SK-N-SH treated with all-trans-retinoic acid at 6 μM for 48 hours (cell line): ENCODE results near the gene DLG2.

Experiments used
- ARNTL ChIP-seq: fragments of 450-650 bp; formaldehyde crosslinking; IDR thresholded peaks from 2 replicates; pipeline ENCODE4 v1.5.0; 2020; ENCODE audit warnings: low read depth, mild to moderate bottlenecking, moderate library complexity, borderline replicate concordance
- CREB5 ChIP-seq: fragments of 250-450 bp; sonication (Bioruptor Pico); IDR thresholded peaks from 2 replicates; pipeline ENCODE4 v1.5.1; 2020; ENCODE audit warnings: low read depth, mild to moderate bottlenecking, moderate library complexity
- CSDC2 ChIP-seq: fragments of 250-450 bp; sonication (Bioruptor Pico); IDR thresholded peaks from 2 replicates; pipeline ENCODE4 v1.5.0; 2020; ENCODE audit warnings: mild to moderate bottlenecking, moderate library complexity
- ESRRG ChIP-seq: fragments of 250-450 bp; sonication (Bioruptor Pico); IDR thresholded peaks from 2 replicates; pipeline ENCODE4 v1.6.1; 2021; ENCODE audit warnings: mild to moderate bottlenecking
- ISL1 ChIP-seq: fragments of 250-450 bp; sonication (Bioruptor Pico); IDR thresholded peaks from 2 replicates; pipeline ENCODE4 v2.1.2; 2022; ENCODE audit warnings: mild to moderate bottlenecking, moderate library complexity
- OSR1 ChIP-seq: fragments of 250-450 bp; sonication (Bioruptor Pico); IDR thresholded peaks from 2 replicates; pipeline ENCODE4 v1.8.0; 2022; ENCODE audit warnings: moderate library complexity, mild to moderate bottlenecking, inconsistent platforms
- PATZ1 ChIP-seq: fragments of 250-450 bp; sonication (Bioruptor Pico); IDR thresholded peaks from 2 replicates; pipeline ENCODE4 v1.8.0; 2020; ENCODE audit warnings: mild to moderate bottlenecking, moderate library complexity, borderline replicate concordance
- PPARA ChIP-seq: fragments of 250-450 bp; sonication (Bioruptor Pico); IDR thresholded peaks from 2 replicates; pipeline ENCODE4 v1.5.0; 2020; ENCODE audit warnings: mild to moderate bottlenecking, borderline replicate concordance
- RARB ChIP-seq: fragments of 250-450 bp; sonication (Bioruptor Pico); IDR thresholded peaks from 2 replicates; pipeline ENCODE4 v1.8.0; 2021; ENCODE audit warnings: mild to moderate bottlenecking, moderate library complexity
- TCF4 ChIP-seq: fragments of 250-450 bp; sonication (Bioruptor Pico); IDR thresholded peaks from 2 replicates; pipeline ENCODE4 v1.8.0; 2021; ENCODE audit warnings: mild to moderate bottlenecking, moderate library complexity, borderline replicate concordance
- TOX ChIP-seq: fragments of 250-450 bp; sonication (Bioruptor Pico); IDR thresholded peaks from 2 replicates; pipeline ENCODE4 v1.8.0; 2021; ENCODE audit warnings: mild to moderate bottlenecking, moderate library complexity, borderline replicate concordance
- TSHZ2 ChIP-seq: fragments of 250-450 bp; sonication (Bioruptor Pico); IDR thresholded peaks from 2 replicates; pipeline ENCODE4 v1.5.0; 2020; ENCODE audit warnings: mild to moderate bottlenecking, moderate library complexity
- ZFP3 ChIP-seq: fragments of 250-450 bp; sonication (Bioruptor Pico); IDR thresholded peaks from 2 replicates; pipeline ENCODE4 v1.5.0; 2020; ENCODE audit warnings: mild to moderate bottlenecking, moderate library complexity
- ZFP30 ChIP-seq: fragments of 450-650 bp; formaldehyde crosslinking; IDR thresholded peaks from 2 replicates; pipeline ENCODE4 v1.5.0; 2022; ENCODE audit warnings: mild to moderate bottlenecking, moderate library complexity

GRCh38 chr11:83454674-83455073 is 2172.5 kb downstream of the DLG2 start:
- TF ChIP-seq PATZ1 (no peak), ISL1 (CRISPR knock-in tag) (no peak), ZFP30 (CRISPR knock-in tag) (no peak), RARB (CRISPR knock-in tag) (no peak), CSDC2 (CRISPR knock-in tag) (no peak), ARNTL (CRISPR knock-in tag) (no peak), CREB5 (CRISPR knock-in tag) (no peak), TCF4 (CRISPR knock-in tag) (no peak), PPARA (CRISPR knock-in tag) (no peak), ESRRG (no peak), TSHZ2 (no peak), ZFP3 (CRISPR knock-in tag) (no peak), OSR1 (no peak), TOX (no peak)
